K562 (cell line): Measurements from ENCODE around the gene GOLGB1. TPM values are rescaled to one million over a fixed set of nuclear protein-coding genes. Genes with fewer than 3 reads are reported as not detected.

Experiments used
- ATAC-seq: fragments of 200-7000 bp; cut with Tn5 transposase; 3 replicates; pipeline ENCODE4 v1.9.1; 2020; ENCODE audit warnings: moderate library complexity
- BruUV-seq: library from RNA; stranded (reverse); fragments of 400-500 nt; replicated peaks from 2 replicates; lab custom pipeline; 2021; lab: Mats Ljungman, UMichigan
- CTCF ChIA-PET: fragments of 300-600 bp; formaldehyde crosslinking; extraction: SDS; loops from one replicate; lab custom pipeline; 2021; ENCODE audit warnings: low intra/inter-chr PET ratio; lab: Yijun Ruan, JAX
- POLR2A ChIA-PET: fragments of 300-600, 350-650 bp; sonication (Branson Sonifier 250); formaldehyde crosslinking; extraction: SDS; loops from one replicate; lab custom pipeline; 2021; ENCODE audit warnings: antibody characterized with exemption, inconsistent platforms; lab: Yijun Ruan, JAX
- DNase-seq, 4 experiments: peaks; one replicate each; pipeline versions ENCODE4 v3.0.0 to v3.0.0-alpha.2; 2011 to 2018; ENCODE audit warnings: low spot score in 3 of 4, mixed read lengths in 3 of 4; ENCODE audit errors: extremely low read depth in 1 of 4
- FAIRE-seq: peaks from 2 replicates; lab custom pipeline; 2011; peaks lifted over from hg19 to GRCh38; lab: Jason Lieb, UNC
- H2AFZ ChIP-seq: 2 replicates; pipeline ENCODE4 v1.6.0; 2011; ENCODE audit warnings: low read depth, low read length, control low read depth, inconsistent platforms
- H3K27ac ChIP-seq: fragments of 200-600 bp; 3 replicates; pipeline ENCODE4 v1.8.0; 2011; ENCODE audit warnings: low read depth, mild to moderate bottlenecking, control low read depth, inconsistent platforms, low read length, moderate library complexity, mixed read lengths; ENCODE audit errors: extremely low read depth
- H3K27me3 ChIP-seq, 2 experiments: fragments of 300-600 bp in 1 of 2; 2 replicates in 1 of 2; 3 replicates in 1 of 2; pipeline versions ENCODE4 v1.6.0 to v1.8.0; 2011; ENCODE audit warnings: inconsistent platforms in 2 of 2, low read length in 2 of 2, mild to moderate bottlenecking in 1 of 2, mixed read lengths in 1 of 2, moderate library complexity in 1 of 2; ENCODE audit not compliant: control insufficient read depth in 2 of 2, insufficient read depth in 2 of 2
- H3K36me3 ChIP-seq: fragments of 300-600 bp; 3 replicates; pipeline ENCODE4 v1.8.0; 2011; ENCODE audit warnings: mild to moderate bottlenecking, low read length, inconsistent platforms; ENCODE audit not compliant: control insufficient read depth, insufficient read depth
- H3K4me1 ChIP-seq, 2 experiments: fragments of 200-600 bp in 1 of 2; replicated peaks in 1 of 2; 2 replicates in 1 of 2; 3 replicates in 1 of 2; pipeline versions ENCODE4 v1.5.1 to v1.8.0; 2011; ENCODE audit warnings: inconsistent platforms in 2 of 2, low read length in 2 of 2, mild to moderate bottlenecking in 1 of 2, mixed read lengths in 1 of 2, moderate library complexity in 1 of 2; ENCODE audit not compliant: control insufficient read depth in 2 of 2, insufficient read depth in 2 of 2
- H3K4me2 ChIP-seq: 2 replicates; pipeline ENCODE4 v1.6.1; 2011; ENCODE audit warnings: low read length, control low read depth, inconsistent platforms, mixed read lengths; ENCODE audit not compliant: insufficient read depth
- H3K4me3 ChIP-seq: fragments of 200-600 bp; sonication (generic), shearing (Covaris generic); 2 replicates; pipeline ENCODE4 v1.5.1; 2016; ENCODE audit warnings: control low read depth, inconsistent platforms
- H3K79me2 ChIP-seq: fragments of 200-600 bp; 3 replicates; pipeline ENCODE4 v1.8.0; 2011; ENCODE audit warnings: low read length, inconsistent platforms; ENCODE audit not compliant: control insufficient read depth, insufficient read depth
- H3K9ac ChIP-seq, 2 experiments: 2 replicates each; pipeline versions ENCODE4 v1.6.0 to v1.6.1; 2011; ENCODE audit warnings: low read depth in 2 of 2, low read length in 2 of 2, control low read depth in 1 of 2, inconsistent platforms in 1 of 2, mild to moderate bottlenecking in 1 of 2, mixed read lengths in 1 of 2; ENCODE audit not compliant: insufficient read depth in 1 of 2
- H3K9me1 ChIP-seq: one replicate; pipeline ENCODE4 v1.6.0; 2011; ENCODE audit warnings: inconsistent platforms, mild to moderate bottlenecking, low read length, moderate library complexity; ENCODE audit not compliant: control insufficient read depth, insufficient read depth
- H3K9me3 ChIP-seq: replicated peaks from 2 replicates; pipeline ENCODE4 v1.5.1; 2011; ENCODE audit warnings: low read depth, low read length, inconsistent platforms; ENCODE audit not compliant: control insufficient read depth, insufficient read depth
- H4K20me1 ChIP-seq: replicated peaks from 2 replicates; pipeline ENCODE4 v1.6.1; 2011; ENCODE audit warnings: low read length, inconsistent platforms, mixed read lengths; ENCODE audit not compliant: control insufficient read depth, insufficient read depth
- CEBPG ChIP-seq, 3 experiments: fragments of 200-800 bp in 1 of 3; sonication (Bioruptor generic) in 1 of 3; sonication (generic) in 1 of 3; formaldehyde crosslinking in 1 of 3; IDR thresholded peaks in 2 of 3; conservative IDR thresholded peaks in 1 of 3; 2 replicates each; pipeline versions ENCODE4 v1.6.1 to v1.8.0; 2016 to 2022; ENCODE audit warnings: missing compliant biosample characterization in 2 of 3, missing genetic modification characterization in 2 of 3, mild to moderate bottlenecking in 1 of 3, missing genetic modification reagents in 1 of 3
- HCFC1 ChIP-seq: IDR thresholded peaks from 2 replicates; pipeline ENCODE4 v1.6.1; 2012; ENCODE audit warnings: low read depth, low read length, improper control_type of control experiment
- NFIC ChIP-seq: fragments of 450-650 bp; IDR thresholded peaks from 2 replicates; pipeline ENCODE4 v1.6.1; 2017; ENCODE audit warnings: mild to moderate bottlenecking, inconsistent platforms
- PHB2 ChIP-seq: fragments of 450-650 bp; IDR thresholded peaks from 2 replicates; pipeline ENCODE4 v1.6.1; 2017; ENCODE audit warnings: low read depth
- POLR2A ChIP-seq: fragments of 450-650 bp; conservative IDR thresholded peaks from 2 replicates; pipeline ENCODE4 v1.6.1; 2016
- RCOR1 ChIP-seq, 2 experiments: IDR thresholded peaks; 2 replicates each; pipeline ENCODE4 v1.6.1; 2012; ENCODE audit warnings: low read depth in 2 of 2, low read length in 2 of 2, borderline replicate concordance in 1 of 2, improper control_type of control experiment in 1 of 2
- SIN3B ChIP-seq: fragments of 450-650 bp; IDR thresholded peaks from 2 replicates; pipeline ENCODE4 v1.6.1; 2017; ENCODE audit warnings: low read depth, mild to moderate bottlenecking, moderate library complexity
- ZNF146 ChIP-seq: IDR thresholded peaks from one replicate; pipeline ENCODE4 v1.6.1; 2018; ENCODE audit warnings: missing compliant biosample characterization; ENCODE audit not compliant: unreplicated experiment
- ZNF445 ChIP-seq: fragments of 250-450 bp; sonication (Bioruptor Pico); IDR thresholded peaks from 2 replicates; pipeline ENCODE4 v1.4.0; 2020; ENCODE audit warnings: low read depth, mild to moderate bottlenecking, moderate library complexity
- ZNF764 ChIP-seq: fragments of 250-450 bp; sonication (Bioruptor Pico); IDR thresholded peaks from 2 replicates; pipeline ENCODE4 v1.4.0; 2020; ENCODE audit warnings: low read depth, mild to moderate bottlenecking, moderate library complexity
- in situ Hi-C: fragments of 300-500 bp; cut with MboI; formaldehyde crosslinking; loops from 4 replicates; pipeline ENCODE4 v1.15.0; 2018; ENCODE audit warnings: inconsistent platforms, mixed read lengths
- intact Hi-C: fragments of 100-400 bp; cut with micrococcal nuclease; formaldehyde crosslinking; loops from 2 replicates; pipeline ENCODE4 v1.14.2; 2022
- polyA plus RNA-seq, 8 experiments: library from polyadenylated mRNA; depleted of rRNA in 4 of 8; stranded (reverse) in 5 of 8; unstranded in 3 of 8; fragments of >200 nt; fragmentation: Nextera tagmentation in 2 of 8; fragmentation: Illumina TruSeq in 1 of 8; extraction: Ambion mirVana in 2 of 8; extraction: Trizol in 1 of 8; gene quantifications; 2 replicates each; pipeline versions ENCODE4 v1.2.1 to v1.2.3, GENCODE V29; 2011 to 2014; ENCODE audit warnings: inconsistent platforms in 1 of 8, missing spikeins in 1 of 8
- total RNA-seq, 7 experiments: library from RNA; depleted of rRNA in 6 of 7; stranded (reverse); fragments of >200 nt in 6 of 7; fragmentation: Illumina TruSeq in 2 of 7; extraction: Trizol in 2 of 7; gene quantifications; 2 replicates each; pipeline versions ENCODE4 v1.2.1 to v1.2.3, GENCODE V29; 2011 to 2021; ENCODE audit warnings: low replicate concordance in 1 of 7

GOLGB1 gene
- total and polyA plus RNA-seq, 9 of the 15 experiments (the other 6 are each of a cell fraction or from before 2014, with no cell fraction given), result 4.0 to 16.3 (median 9.7) TPM

- Histone ChIP-seq H3K4me3 (no peak overlapping the region), H3K27ac (no peak overlapping the region), H2AFZ (no peak overlapping the region), H3K27me3 (no peaks in the 10 kb centered on the region), H3K4me2 (no peak overlapping the region), H3K79me2 (peaks cover 23% of the 10 kb centered on the region), H4K20me1 (no peaks in the 10 kb centered on the region), H3K9ac (no peak overlapping the region), H3K4me1 (no peaks in the 10 kb centered on the region), H3K36me3 (no peaks in the 10 kb centered on the region), H3K9me1 (no peaks in the 10 kb centered on the region), H3K9me3 (no peaks in the 10 kb centered on the region)
- ChIA-PET CTCF (no interaction called here), POLR2A (no interaction called here)
- in situ Hi-C loops, result no loop called here
- no peak for TF ChIP-seq ZNF764 (CRISPR knock-in tag)
- no peak for TF ChIP-seq ZNF146
- TF ChIP-seq CEBPG (CRISPR knock-in tag; IDR thresholded peaks at IDR 0.05), result no peak
- TF ChIP-seq CEBPG (tag; conservative IDR thresholded peaks at IDR 0.05 in 1 of 2, IDR thresholded peaks at IDR 0.05 in 1 of 2), result no peak
- no peak for TF ChIP-seq HCFC1
- no peak for TF ChIP-seq POLR2A
- no peak for TF ChIP-seq PHB2
- TF ChIP-seq ZNF445 (CRISPR knock-in tag), result no peak
- no peak for TF ChIP-seq SIN3B
- TF ChIP-seq RCOR1 (IDR thresholded peaks at IDR 0.05; ENCODE audit: borderline replicate concordance in 1 of 2, low read depth in 2 of 2, low read length in 2 of 2), result no peak
- TF ChIP-seq NFIC, result no peak
- intact Hi-C loops, result no loop called here
- no peak for FAIRE-seq
- no peak for DNase-seq
- no peak for ATAC-seq
- BruUV-seq, result no TSS peak
Measured at GRCh38 chr3:121739902-121740301, 9.6 kb downstream of the GOLGB1 start.
